ENCODE measurements around the gene TPST2.

GRCh38 chr22:26559961-26560575 lies 29.9 kb downstream of the TPST2 start:
- TF ChIP-seq CTCF (IDR thresholded peaks at IDR 0.05) (no peak), EP300 (IDR thresholded peaks at IDR 0.05) (no peak), POLR2A (IDR thresholded peaks at IDR 0.05) (no peak)
